Endodermal cell (in vitro differentiated cells): ENCODE measurements around the gene TM4SF1. TPM values are rescaled to one million over a fixed set of nuclear protein-coding genes. Genes with fewer than 3 reads are reported as not detected.

Experiments
- DNase-seq: peaks from one replicate; pipeline ENCODE4 v3.0.0-alpha.2; 2017
- H3K27ac ChIP-seq: 2 replicates; pipeline ENCODE4 v1.5.1; 2013; ENCODE audit warnings: mild to moderate bottlenecking, low read depth, low read length, moderate library complexity
- H3K27me3 ChIP-seq: 2 replicates; pipeline ENCODE4 v1.6.1; 2013; ENCODE audit warnings: mild to moderate bottlenecking, low read length, moderate library complexity; ENCODE audit not compliant: insufficient read depth, control insufficient read depth, poor library complexity, severe bottlenecking
- H3K36me3 ChIP-seq: 2 replicates; pipeline ENCODE4 v1.7.0; 2013; ENCODE audit warnings: mild to moderate bottlenecking, low read length, moderate library complexity; ENCODE audit not compliant: control insufficient read depth, insufficient read depth
- H3K4me1 ChIP-seq: one replicate; pipeline ENCODE4 v1.7.0; 2013; ENCODE audit warnings: low read length; ENCODE audit not compliant: control insufficient read depth, insufficient read depth
- H3K4me3 ChIP-seq: 2 replicates; pipeline ENCODE4 v1.5.1; 2013; ENCODE audit warnings: mild to moderate bottlenecking, low read length, moderate library complexity
- H3K9ac ChIP-seq: 2 replicates; pipeline ENCODE4 v1.6.1; 2013; ENCODE audit warnings: mild to moderate bottlenecking, low read length, moderate library complexity; ENCODE audit not compliant: poor library complexity, severe bottlenecking; ENCODE audit errors: extremely low read depth
- H3K9me3 ChIP-seq: 2 replicates; pipeline ENCODE4 v1.6.1; 2013; ENCODE audit warnings: mild to moderate bottlenecking, low read length, moderate library complexity; ENCODE audit not compliant: control insufficient read depth
- H3K27ac Mint-ChIP-seq: 2 replicates; pipeline ENCODE4 v1.8.0; 2020; ENCODE audit warnings: mixed read lengths
- H3K27me3 Mint-ChIP-seq: 2 replicates; pipeline ENCODE4 v1.8.0; 2021; ENCODE audit warnings: mild to moderate bottlenecking, mixed read lengths; ENCODE audit not compliant: insufficient read depth
- H3K36me3 Mint-ChIP-seq: 2 replicates; pipeline ENCODE4 v1.8.0; 2020; ENCODE audit warnings: low read depth, mixed read lengths
- H3K4me1 Mint-ChIP-seq: 2 replicates; pipeline ENCODE4 v1.8.0; 2020; ENCODE audit warnings: mixed read lengths
- H3K4me3 Mint-ChIP-seq: 2 replicates; pipeline ENCODE4 v1.8.0; 2020; ENCODE audit warnings: mild to moderate bottlenecking, moderate library complexity, mixed read lengths
- H3K9me3 Mint-ChIP-seq: 2 replicates; pipeline ENCODE4 v1.8.0; 2020; ENCODE audit warnings: mild to moderate bottlenecking, mixed read lengths
- CTCF ChIP-seq: fragments of 200-600 bp; sonication (generic); conservative IDR thresholded peaks from 2 replicates; pipeline ENCODE4 v1.5.0; 2021; ENCODE audit warnings: antibody characterized with exemption, mild to moderate bottlenecking
- WGBS, 2 experiments: methylation state at CpG; one replicate each; pipeline versions ENCODE4 v1.1.5 to v1.1.7; 2013; ENCODE audit warnings: missing lambda C conversion rate in 2 of 2, mixed read lengths in 1 of 2; ENCODE audit not compliant: insufficient coverage in 1 of 2, insufficient read length in 1 of 2; 5-methylcytosine and 5-hydroxymethylcytosine counted together
- total RNA-seq, 2 donors: library from RNA; stranded (reverse); fragmentation: NEBNext Ultra II Directional in 1 of 2; extraction: Animal tissue kit (Norgen Biotek cat#: 25700) in 1 of 2; gene quantifications; 2 replicates in 1 of 2; 3 replicates in 1 of 2; pipeline ENCODE4 v1.2.1, GENCODE V29; 2021

Gene TM4SF1
- total RNA-seq, 2 donors from 2014 or later = not detected

DNA sequence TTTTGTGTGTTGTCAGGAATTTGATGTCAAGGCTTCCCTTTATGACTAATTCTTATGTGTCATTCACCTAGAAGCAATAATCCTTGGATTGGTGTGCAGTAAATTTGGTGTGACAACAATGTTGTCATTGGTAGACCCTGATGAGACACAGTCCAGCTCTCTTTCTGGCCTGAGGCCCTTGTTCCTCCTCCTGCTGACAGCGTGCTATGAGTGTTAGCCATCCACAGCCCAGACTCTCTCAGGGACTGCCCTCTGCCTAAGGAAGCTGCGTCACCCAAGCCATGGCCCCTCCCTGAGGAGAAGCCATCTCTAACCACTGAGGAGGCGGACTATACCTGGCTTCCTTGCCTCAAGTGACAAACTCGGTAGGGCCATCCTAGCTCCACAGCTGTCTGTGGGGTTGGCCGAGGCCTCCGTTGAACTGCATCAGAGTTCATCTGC is 13.3 kb upstream of the TM4SF1 start:
- no peak overlapping the region for H3K27ac Mint-ChIP-seq

GRCh38 chr3:149390294-149390693 is 12.8 kb upstream of the TM4SF1 start:
- H3K36me3 Mint-ChIP-seq = no peaks in the 10 kb centered on the region
- WGBS, 2 experiments = 83 to 92% methylated on average over 1 to 2 of the region's 2 CpGs
- H3K4me3 ChIP-seq = no peak overlapping the region
- H3K27me3 Mint-ChIP-seq = no peaks in the 10 kb centered on the region
- no peak for TF ChIP-seq CTCF
- no peak for DNase-seq
- peaks cover 8% of the 10 kb centered on the region for H3K4me1 Mint-ChIP-seq
- peaks cover 4% of the 10 kb centered on the region for H3K4me1 ChIP-seq
- H3K27ac ChIP-seq = no peak overlapping the region
- H3K27me3 ChIP-seq = no peaks in the 10 kb centered on the region
- no peak overlapping the region for H3K9ac ChIP-seq
- H3K27ac Mint-ChIP-seq = no peak overlapping the region
- H3K36me3 ChIP-seq = no peaks in the 10 kb centered on the region
- no peaks in the 10 kb centered on the region for H3K9me3 ChIP-seq
- H3K4me3 Mint-ChIP-seq = no peak overlapping the region
- no peaks in the 10 kb centered on the region for H3K9me3 Mint-ChIP-seq

More for the DNA sequence above, 13.3 kb upstream of the TM4SF1 start:
- DNase-seq = no peak
- Histone ChIP-seq H3K36me3 (no peaks in the 10 kb centered on the region), H3K9ac (no peak overlapping the region), H3K4me3 (no peak overlapping the region), H3K27me3 (no peaks in the 10 kb centered on the region), H3K9me3 (no peaks in the 10 kb centered on the region), H3K27ac (no peak overlapping the region), H3K4me1 (peaks cover 4% of the 10 kb centered on the region)
- 92 to 97% methylated on average over 6 of the region's 6 CpGs for WGBS, 2 experiments
- no peak for TF ChIP-seq CTCF
- no peak overlapping the region for H3K4me3 Mint-ChIP-seq
- peaks cover 8% of the 10 kb centered on the region for H3K4me1 Mint-ChIP-seq
- no peaks in the 10 kb centered on the region for H3K27me3 Mint-ChIP-seq
- no peaks in the 10 kb centered on the region for H3K36me3 Mint-ChIP-seq
- no peaks in the 10 kb centered on the region for H3K9me3 Mint-ChIP-seq

- Histone ChIP-seq H3K9me3 (no peaks in the 10 kb centered on the region), H3K27me3 (no peaks in the 10 kb centered on the region), H3K36me3 (no peaks in the 10 kb centered on the region), H3K4me3 (no peak overlapping the region), H3K9ac (no peak overlapping the region), H3K27ac (no peak overlapping the region), H3K4me1 (peaks cover 4% of the 10 kb centered on the region)
- Mint-ChIP-seq H3K4me3 (no peak overlapping the region), H3K4me1 (peaks cover 8% of the 10 kb centered on the region), H3K27ac (no peak overlapping the region), H3K36me3 (no peaks in the 10 kb centered on the region), H3K27me3 (no peaks in the 10 kb centered on the region), H3K9me3 (no peaks in the 10 kb centered on the region)
- no peak for TF ChIP-seq CTCF
- WGBS, 2 experiments = 93% methylated on average over 2 of the region's 3 CpGs; no CpG with 5 or more reads in 1 of the 2 experiments
- DNase-seq = no peak
Observed at GRCh38 chr3:149388531-149389417, 11.3 kb upstream of the TM4SF1 start.
